Diencephalon (tissue), 1 donor: Measurements from ENCODE around the gene NLRP7. TPM values are rescaled to one million over a fixed set of nuclear protein-coding genes. Genes with fewer than 3 reads are reported as not detected.

ENCODE experiments used
- small RNA-seq: library from RNA; depleted of rRNA; stranded (forward); fragments of <200 nt; gene quantifications from one replicate; pipeline ENCODE3, GENCODE V24; 2014
- total RNA-seq: library from RNA; depleted of rRNA; stranded (reverse); fragments of >200 nt; gene quantifications from one replicate; pipeline ENCODE4 v1.2.3, GENCODE V29; 2014

Gene NLRP7
- not detected for total RNA-seq

GRCh38 chr19:54947381-54947780 lies at the start of gene NLRP7:
TSS of gene NLRP7 (minus strand) at chr19:54947530.

GRCh38 chr19:54905803-54906511 lies 41.4 kb downstream of the NLRP7 start, which contains the start of gene NCR1:
TSS of gene NCR1 (plus strand) at chr19:54906148. CDS start at chr19:54906188, 40 bp downstream.

DNA sequence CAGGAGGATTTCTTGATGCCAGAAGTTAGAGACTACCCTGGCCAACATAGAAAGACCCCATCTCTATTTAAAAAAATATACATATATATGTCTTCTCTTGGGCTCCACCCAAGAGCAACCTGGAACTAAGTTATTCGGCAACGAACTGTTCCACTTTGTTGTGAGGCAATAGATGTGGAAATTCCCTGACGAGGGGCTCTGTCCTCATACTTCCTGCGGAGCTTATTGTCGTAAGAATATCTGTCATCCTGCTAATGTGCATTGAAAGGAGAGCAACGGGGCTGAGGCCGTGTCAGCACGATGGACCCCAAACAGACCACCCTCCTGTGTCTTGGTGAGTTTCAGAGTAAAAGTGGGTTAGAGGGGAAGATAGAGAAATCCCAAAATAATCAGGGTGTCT lies 73.3 kb downstream of the NLRP7 start, which contains the start of gene FCAR:
Gene FCAR, plus strand, starts transcription at position 246 of the 400 bp plus-strand sequence. Its CDS starts 55 bp downstream, at position 301.

Small RNA genes within 50 kb of the gene (small RNA-seq; reads per million reads assigned to genes)
- gene AC011476.8 = not detected

Other genes starting within 250 kb of the NLRP7 start
- gene KIR3DL3, start 223.1 kb downstream of the NLRP7 start, total RNA-seq = not detected
- gene KIR2DL3, start 209.0 kb downstream of the NLRP7 start, total RNA-seq = not detected
- gene KIR2DL1, start 177.7 kb downstream of the NLRP7 start, total RNA-seq = not detected
- not detected for gene KIR2DL4, start 143.9 kb downstream of the NLRP7 start, total RNA-seq
- not detected for gene KIR3DL1, start 131.1 kb downstream of the NLRP7 start, total RNA-seq
- gene KIR2DS4, start 114.9 kb downstream of the NLRP7 start, total RNA-seq = not detected
- not detected for gene KIR3DL2, start 97.1 kb downstream of the NLRP7 start, total RNA-seq
- gene FCAR, start 73.3 kb downstream of the NLRP7 start, total RNA-seq = 0.92 TPM
- not detected for gene NCR1, start 41.4 kb downstream of the NLRP7 start, total RNA-seq
- 12.7 TPM for gene NLRP2, start 18.8 kb upstream of the NLRP7 start, total RNA-seq
- 0.23 TPM for gene GP6, start 90.7 kb upstream of the NLRP7 start, total RNA-seq
- gene RDH13, start 115.6 kb upstream of the NLRP7 start, total RNA-seq = 30.4 TPM
- gene EPS8L1, start 128.3 kb upstream of the NLRP7 start, total RNA-seq = 2.1 TPM
- gene PPP1R12C, start 170.1 kb upstream of the NLRP7 start, total RNA-seq = 16.1 TPM
- 20.5 TPM for gene TNNT1, start 201.7 kb upstream of the NLRP7 start, total RNA-seq
- 3.5 TPM for gene TNNI3, start 210.2 kb upstream of the NLRP7 start, total RNA-seq
- gene DNAAF3, start 219.1 kb upstream of the NLRP7 start, total RNA-seq = 3.9 TPM
- gene SYT5, start 232.8 kb upstream of the NLRP7 start, total RNA-seq = 67.4 TPM